ENCODE measurements around the gene SUGCT. TPM values are rescaled to one million over a fixed set of nuclear protein-coding genes. Genes with fewer than 3 reads are reported as not detected.

Gene SUGCT
- total RNA-seq, 1 donor from 2014 or later: 11.9 TPM

DNA sequence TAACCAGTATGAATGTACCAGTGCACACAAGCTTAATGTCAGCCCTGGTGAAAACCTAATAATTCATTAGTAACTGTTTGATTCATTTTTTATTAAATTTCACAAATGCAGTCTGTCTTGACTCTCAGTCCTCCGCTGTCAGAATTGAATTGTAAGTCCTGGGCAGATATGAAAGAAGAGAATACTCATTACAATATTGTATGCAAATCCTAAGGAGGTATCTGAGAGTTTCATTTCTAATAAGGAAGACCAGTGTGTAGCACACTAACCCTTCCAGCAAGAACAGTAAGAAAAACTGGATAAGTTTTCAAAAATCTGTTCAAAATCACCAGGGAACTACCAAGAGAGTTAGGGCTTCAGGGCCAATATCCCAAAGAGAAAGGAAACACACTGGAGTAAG lies 652.1 kb downstream of the SUGCT start:
- no peaks in the 10 kb centered on the region for H3K4me1 Mint-ChIP-seq (ENCODE audit: unreplicated experiment)
- H3K36me3 Mint-ChIP-seq (ENCODE audit: unreplicated experiment): no peaks in the 10 kb centered on the region
- H3K9me3 Mint-ChIP-seq (ENCODE audit: unreplicated experiment): peaks cover 6% of the 10 kb centered on the region
- H3K27me3 Mint-ChIP-seq (ENCODE audit: unreplicated experiment): no peaks in the 10 kb centered on the region
- no peak overlapping the region for H3K4me3 Mint-ChIP-seq (ENCODE audit: unreplicated experiment)
- H3K27ac Mint-ChIP-seq (ENCODE audit: unreplicated experiment): no peak overlapping the region
- no peak for DNase-seq (ENCODE audit: extremely low spot score, unreplicated experiment)
- TF ChIP-seq, protein P1, sequence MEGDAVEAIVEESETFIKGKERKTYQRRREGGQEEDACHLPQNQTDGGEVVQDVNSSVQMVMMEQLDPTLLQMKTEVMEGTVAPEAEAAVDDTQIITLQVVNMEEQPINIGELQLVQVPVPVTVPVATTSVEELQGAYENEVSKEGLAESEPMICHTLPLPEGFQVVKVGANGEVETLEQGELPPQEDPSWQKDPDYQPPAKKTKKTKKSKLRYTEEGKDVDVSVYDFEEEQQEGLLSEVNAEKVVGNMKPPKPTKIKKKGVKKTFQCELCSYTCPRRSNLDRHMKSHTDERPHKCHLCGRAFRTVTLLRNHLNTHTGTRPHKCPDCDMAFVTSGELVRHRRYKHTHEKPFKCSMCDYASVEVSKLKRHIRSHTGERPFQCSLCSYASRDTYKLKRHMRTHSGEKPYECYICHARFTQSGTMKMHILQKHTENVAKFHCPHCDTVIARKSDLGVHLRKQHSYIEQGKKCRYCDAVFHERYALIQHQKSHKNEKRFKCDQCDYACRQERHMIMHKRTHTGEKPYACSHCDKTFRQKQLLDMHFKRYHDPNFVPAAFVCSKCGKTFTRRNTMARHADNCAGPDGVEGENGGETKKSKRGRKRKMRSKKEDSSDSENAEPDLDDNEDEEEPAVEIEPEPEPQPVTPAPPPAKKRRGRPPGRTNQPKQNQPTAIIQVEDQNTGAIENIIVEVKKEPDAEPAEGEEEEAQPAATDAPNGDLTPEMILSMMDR (IDR thresholded peaks at IDR 0.05): no peak

DNA sequence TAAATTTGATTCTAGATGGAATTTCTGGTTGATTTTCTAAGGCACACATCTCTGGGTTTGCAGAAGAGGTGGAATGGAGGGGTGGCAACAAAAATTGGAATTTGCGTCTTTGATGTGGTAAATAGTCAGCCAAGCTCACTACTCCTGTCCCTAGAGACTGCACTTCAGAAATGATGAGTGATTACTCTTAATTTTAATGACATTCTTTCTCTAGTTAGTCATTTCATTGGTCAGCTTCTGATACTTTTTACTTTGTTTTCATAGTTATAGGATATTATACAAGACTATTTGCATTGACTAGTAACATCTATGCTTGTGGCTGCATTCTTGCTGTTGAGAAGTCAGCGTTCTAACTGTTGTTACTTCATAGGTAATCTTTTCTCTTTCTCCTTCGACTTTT lies 658.3 kb downstream of the SUGCT start:
- Mint-ChIP-seq H3K27ac (ENCODE audit: unreplicated experiment) (no peak overlapping the region), H3K27me3 (ENCODE audit: unreplicated experiment) (no peaks in the 10 kb centered on the region), H3K4me1 (ENCODE audit: unreplicated experiment) (peaks cover 24% of the 10 kb centered on the region), H3K4me3 (ENCODE audit: unreplicated experiment) (no peak overlapping the region), H3K9me3 (ENCODE audit: unreplicated experiment) (peaks cover 7% of the 10 kb centered on the region), H3K36me3 (ENCODE audit: unreplicated experiment) (no peaks in the 10 kb centered on the region)
- DNase-seq (ENCODE audit: extremely low spot score, unreplicated experiment): no peak
- TF ChIP-seq, protein P1 (IDR thresholded peaks at IDR 0.05): no peak

DNA sequence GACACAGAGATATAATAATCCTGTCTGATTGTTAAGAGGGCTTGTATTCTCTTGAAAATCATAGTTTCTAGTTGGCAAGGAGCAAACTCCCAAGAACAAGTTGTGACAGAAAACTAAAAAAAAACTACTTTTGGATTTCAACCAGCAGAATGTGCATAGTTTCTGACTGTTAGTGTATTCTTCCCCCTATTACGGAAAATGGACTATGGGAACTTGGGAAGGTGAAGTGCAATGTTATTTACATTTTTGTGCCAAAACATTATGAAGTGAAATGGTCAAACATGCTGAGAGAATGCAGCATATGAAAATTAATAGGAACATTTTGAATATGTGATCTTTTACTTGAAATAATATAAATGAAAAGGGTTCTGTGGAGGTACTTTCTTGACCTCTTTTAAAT lies 660.8 kb downstream of the SUGCT start:
- no peak for DNase-seq (ENCODE audit: extremely low spot score, unreplicated experiment)
- TF ChIP-seq, protein P1 (IDR thresholded peaks at IDR 0.05): no peak

DNA sequence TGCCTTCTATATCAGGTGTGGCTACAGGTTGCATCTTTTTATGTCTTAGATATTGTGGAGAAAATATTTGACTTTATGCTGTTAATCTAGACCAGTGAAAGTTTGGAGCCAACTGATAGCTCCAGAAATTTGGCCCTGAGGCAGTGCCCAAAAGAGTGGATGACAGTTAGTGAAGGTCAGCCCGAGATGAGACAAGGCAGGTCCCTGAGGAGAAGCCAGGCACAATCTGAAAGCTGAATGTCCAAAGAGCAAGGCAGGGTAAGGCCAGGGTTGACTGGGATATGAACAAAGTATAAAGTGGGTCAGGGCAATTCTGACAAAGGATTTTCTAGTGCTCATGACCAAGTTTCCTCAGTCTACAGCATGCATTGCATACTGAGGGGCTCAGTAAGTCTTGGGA lies 661.9 kb downstream of the SUGCT start:
- H3K27me3 Mint-ChIP-seq (ENCODE audit: unreplicated experiment): no peaks in the 10 kb centered on the region
- H3K27ac Mint-ChIP-seq (ENCODE audit: unreplicated experiment): no peak overlapping the region
- no peak overlapping the region for H3K4me3 Mint-ChIP-seq (ENCODE audit: unreplicated experiment)
- no peak for DNase-seq (ENCODE audit: extremely low spot score, unreplicated experiment)
- TF ChIP-seq, protein P1 (IDR thresholded peaks at IDR 0.05): no peak
- H3K36me3 Mint-ChIP-seq (ENCODE audit: unreplicated experiment): no peaks in the 10 kb centered on the region
- peaks cover 51% of the 10 kb centered on the region for H3K4me1 Mint-ChIP-seq (ENCODE audit: unreplicated experiment)
- peaks cover 3% of the 10 kb centered on the region for H3K9me3 Mint-ChIP-seq (ENCODE audit: unreplicated experiment)

More for the DNA sequence above, 660.8 kb downstream of the SUGCT start:
- H3K27ac Mint-ChIP-seq (ENCODE audit: unreplicated experiment): peak overlapping the region; percentile 11
- peaks cover 4% of the 10 kb centered on the region for H3K9me3 Mint-ChIP-seq (ENCODE audit: unreplicated experiment)
- H3K36me3 Mint-ChIP-seq (ENCODE audit: unreplicated experiment): no peaks in the 10 kb centered on the region
- H3K4me1 Mint-ChIP-seq (ENCODE audit: unreplicated experiment): peaks cover 40% of the 10 kb centered on the region
- no peaks in the 10 kb centered on the region for H3K27me3 Mint-ChIP-seq (ENCODE audit: unreplicated experiment)
- no peak overlapping the region for H3K4me3 Mint-ChIP-seq (ENCODE audit: unreplicated experiment)

DNA sequence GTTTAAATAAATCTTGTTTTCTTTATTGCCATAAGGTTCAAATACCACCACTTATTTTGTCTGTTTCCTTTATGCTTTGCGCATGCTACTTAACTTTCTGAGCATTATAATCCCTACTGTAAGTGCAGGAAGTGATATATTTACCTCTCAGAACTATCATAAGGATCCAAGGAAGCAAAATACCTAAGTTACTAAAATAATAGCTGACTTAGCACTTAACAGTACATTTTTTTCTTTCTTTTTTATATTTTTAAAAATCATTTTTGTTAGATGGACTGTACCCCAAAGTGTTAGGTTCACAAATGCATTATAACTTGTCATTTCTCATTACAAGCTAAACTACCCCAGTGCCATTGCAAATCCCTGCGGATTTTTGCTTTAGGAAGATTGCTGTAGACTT lies 663.8 kb downstream of the SUGCT start:
- TF ChIP-seq, protein P1 (IDR thresholded peaks at IDR 0.05): no peak
- H3K9me3 Mint-ChIP-seq (ENCODE audit: unreplicated experiment): no peaks in the 10 kb centered on the region
- DNase-seq (ENCODE audit: extremely low spot score, unreplicated experiment): no peak
- H3K36me3 Mint-ChIP-seq (ENCODE audit: unreplicated experiment): no peaks in the 10 kb centered on the region
- H3K27me3 Mint-ChIP-seq (ENCODE audit: unreplicated experiment): no peaks in the 10 kb centered on the region
- no peak overlapping the region for H3K4me3 Mint-ChIP-seq (ENCODE audit: unreplicated experiment)
- H3K27ac Mint-ChIP-seq (ENCODE audit: unreplicated experiment): peak overlapping the region; percentile 56
- peaks cover 52% of the 10 kb centered on the region for H3K4me1 Mint-ChIP-seq (ENCODE audit: unreplicated experiment)

Data from osteocyte (in vitro differentiated cells).